HG03457 (cell line): ENCODE data around the gene KARS1.

ENCODE experiments used
- ATAC-seq: cut with Tn5 transposase; IDR thresholded peaks from one replicate; pipeline ENCODE4 v1.9.1; 2021; ENCODE audit warnings: moderate number of reproducible peaks; ENCODE audit not compliant: unreplicated experiment

KARS1 gene

DNA sequence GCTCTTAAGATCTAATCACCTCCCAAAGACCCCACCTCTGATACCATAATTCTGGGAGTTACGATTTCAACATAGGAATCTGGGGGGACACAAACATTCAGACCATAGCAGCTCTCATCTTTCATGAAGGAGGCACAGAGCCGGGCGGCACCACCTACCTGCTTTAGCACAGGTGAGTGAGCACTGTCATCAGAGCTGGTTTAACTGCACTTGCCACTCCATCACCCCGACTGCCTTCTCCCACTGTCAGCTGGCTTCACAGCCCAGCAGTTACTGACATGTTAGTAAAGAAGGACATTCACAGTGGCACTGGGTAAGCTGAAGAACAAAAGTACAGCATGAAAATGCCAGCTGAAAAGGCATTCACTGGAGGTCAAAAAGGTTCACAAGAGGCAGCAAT lies 58.7 kb downstream of the KARS1 start:
- ATAC-seq = no peak

DNA sequence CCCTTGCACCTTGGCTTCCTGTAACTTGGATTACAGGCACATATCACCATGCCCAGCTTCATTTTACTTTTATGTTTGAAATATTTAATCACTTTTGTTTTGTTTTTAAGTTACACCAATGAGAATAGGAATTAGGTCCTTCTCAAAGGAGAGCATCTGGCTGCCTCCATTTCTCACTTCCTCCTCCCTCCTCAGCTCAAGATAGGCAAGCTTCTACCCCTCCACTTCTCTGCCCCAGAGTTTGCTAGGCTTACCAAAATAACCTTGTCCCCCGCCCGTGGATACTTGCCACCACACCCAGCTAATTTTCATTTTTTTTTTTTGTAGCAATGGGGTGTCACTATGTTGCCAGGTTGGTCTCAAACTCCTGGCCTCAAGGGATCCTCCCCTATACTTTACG lies 63.4 kb downstream of the KARS1 start:
- no peak for ATAC-seq

DNA sequence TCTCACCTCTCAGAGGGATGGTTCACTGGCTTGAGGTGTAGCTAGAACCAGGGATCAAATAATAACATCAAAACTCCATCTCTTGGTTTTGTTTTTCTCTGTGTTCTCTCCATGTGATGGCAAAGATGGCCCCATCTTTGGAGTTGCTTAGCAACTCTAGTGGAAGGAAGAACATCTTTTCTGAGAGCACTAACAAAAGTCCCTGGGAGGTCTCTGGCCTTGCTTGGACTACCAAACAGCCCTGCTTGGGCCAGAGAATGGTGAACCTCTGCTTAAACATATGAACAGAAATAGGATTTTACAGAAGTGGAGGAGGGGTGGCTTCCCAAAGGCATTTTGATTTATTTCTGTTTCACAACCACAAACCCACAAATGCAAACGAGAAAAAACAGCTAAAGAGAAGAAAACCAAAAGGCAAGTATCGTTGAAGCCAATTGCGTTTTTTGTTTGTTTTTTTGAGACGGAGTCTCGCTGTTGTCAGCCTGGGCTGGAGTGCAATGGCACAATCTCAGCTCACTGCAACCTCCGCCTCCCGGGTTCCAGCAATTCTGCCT lies 68.1 kb downstream of the KARS1 start:
- ATAC-seq = no peak

DNA sequence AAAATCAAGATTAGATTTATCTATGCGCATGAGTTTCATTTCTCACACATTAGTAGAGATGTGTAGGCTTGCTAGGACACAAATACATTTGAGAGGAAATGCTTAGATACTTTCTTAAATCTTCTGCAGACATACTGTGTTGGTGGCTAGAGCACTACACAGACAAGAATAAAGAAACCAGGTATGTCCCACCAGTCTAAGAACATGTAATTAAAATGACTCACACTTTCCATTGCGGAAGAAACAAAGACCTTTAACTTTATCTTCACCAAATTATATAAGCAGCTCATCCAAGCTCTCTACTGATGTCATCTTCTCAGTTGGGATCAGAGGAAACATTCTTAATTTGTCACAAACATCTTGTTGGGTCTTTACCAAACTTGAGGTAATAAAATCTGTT lies 68.7 kb downstream of the KARS1 start:
- no peak for ATAC-seq

DNA sequence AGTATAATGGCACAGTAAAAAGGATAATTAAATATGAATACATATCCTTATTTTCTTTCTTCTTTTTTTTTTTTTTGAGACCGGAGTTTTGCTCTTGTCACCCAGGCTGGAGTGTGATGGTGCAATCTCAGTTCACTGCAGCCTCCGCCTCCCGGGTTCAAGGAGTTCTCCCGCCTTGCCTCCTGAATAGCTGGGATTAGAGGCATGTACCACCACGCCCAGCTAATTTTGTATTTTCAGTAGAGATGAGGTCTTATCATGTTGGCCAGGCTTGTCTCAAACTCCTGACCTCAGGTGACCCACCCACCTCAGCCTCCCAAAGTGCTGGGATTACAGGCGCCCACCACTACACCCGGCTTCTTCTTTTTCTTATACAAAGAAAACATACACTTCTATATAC lies 69.3 kb downstream of the KARS1 start:
- no peak for ATAC-seq
